GM04503 (cell line): Measurements from ENCODE around the gene PJVK.
"Not testable (repeated sequence)": the region's sequence is repeated elsewhere in the genome, so short reads cannot be mapped to it uniquely, and the experiment has no call there.

ENCODE experiments used
- DNase-seq: peaks from one replicate; pipeline ENCODE4 v3.0.0-alpha.2; 2012; ENCODE audit warnings: low read depth

PJVK gene

DNA sequence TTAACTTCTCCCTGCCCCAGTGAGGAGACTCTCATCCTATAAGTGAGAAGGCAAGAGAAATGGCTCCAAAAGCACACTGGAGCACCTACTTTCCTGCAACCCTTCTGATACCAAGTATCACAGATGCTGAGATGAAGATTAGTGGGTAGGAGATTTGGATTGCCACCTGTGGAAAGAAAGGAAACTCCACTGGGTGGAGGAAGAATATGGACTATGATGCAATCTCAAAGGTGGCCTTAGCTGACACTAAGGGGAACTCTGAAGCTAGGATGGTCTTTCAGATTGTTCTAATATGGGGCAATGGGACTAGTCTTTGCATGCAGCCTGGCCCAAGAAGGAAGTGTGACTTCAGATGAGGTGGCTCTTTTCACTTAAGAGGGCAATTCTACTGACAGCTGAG is 21.8 kb upstream of the PJVK start:
- DNase-seq = no peak

DNA sequence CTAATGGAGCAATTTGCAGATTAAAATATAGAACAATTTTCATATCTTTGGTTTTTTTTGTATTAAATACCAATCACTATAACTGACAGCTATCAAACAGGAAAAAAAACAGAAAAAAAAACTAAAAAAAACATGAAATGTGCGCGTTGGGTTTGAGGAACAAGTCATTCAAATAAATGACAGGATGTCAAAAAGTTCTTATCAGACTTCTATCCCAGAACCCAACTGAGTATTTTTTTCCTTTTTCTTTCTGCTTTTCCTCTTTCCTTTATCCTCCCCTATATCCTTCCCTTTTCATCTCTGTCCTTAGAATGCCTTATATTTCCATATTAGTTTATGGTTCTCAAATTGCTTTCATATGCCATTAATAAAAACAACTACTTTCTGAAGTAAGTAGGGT is 14.5 kb upstream of the PJVK start:
- DNase-seq = no peak

DNA sequence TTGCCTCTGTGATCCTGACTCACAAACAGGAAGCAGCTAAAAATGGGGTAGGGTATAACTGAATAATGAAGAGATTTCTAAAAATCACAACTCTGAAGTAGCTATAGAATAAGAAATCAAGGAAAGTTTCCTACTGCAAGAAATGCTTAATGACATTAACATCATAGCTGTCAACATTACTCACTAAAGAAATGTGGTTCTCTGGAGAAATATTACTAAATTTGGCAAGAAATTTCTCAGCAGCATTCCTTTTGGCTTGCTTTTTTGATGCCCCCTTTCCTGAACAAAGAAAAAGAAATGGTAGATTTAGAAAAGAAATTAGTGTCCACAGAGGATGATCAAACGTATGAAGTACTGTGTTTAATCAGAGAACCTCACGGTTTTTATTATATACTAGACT is 9.8 kb upstream of the PJVK start:
- no peak for DNase-seq

DNA sequence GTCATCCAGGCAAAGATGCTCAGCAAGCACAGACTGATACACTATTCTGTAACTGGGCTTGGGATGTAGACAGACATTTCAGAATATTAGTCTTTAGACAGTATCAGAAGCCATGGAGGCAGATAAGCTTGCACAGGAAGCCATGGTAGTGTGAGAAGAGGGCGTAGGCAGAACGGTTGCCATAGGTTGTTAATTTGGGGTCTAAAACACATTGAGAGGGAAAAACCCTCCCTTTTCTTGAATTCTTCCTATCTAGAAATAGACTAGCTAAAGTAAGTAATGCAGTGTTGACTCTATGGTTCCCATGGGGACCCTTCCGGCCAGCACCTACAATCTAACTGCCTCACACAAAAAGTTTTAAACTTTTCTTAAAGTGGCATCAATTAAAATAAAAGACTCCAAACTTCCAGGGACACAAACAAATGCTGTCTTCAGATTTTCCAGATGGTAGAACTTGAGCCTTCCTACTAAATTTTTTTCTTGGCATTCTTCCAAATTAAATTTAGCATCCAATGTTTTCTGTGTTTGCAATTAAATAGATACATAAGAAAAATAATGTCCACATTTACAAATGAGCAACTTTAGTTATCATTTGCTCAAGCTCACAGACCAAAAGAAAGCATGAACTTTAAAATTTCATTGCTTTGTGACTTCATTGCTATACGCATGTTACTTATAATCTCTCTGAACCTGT is 2.1 kb upstream of the PJVK start:
- DNase-seq = no peak

DNA sequence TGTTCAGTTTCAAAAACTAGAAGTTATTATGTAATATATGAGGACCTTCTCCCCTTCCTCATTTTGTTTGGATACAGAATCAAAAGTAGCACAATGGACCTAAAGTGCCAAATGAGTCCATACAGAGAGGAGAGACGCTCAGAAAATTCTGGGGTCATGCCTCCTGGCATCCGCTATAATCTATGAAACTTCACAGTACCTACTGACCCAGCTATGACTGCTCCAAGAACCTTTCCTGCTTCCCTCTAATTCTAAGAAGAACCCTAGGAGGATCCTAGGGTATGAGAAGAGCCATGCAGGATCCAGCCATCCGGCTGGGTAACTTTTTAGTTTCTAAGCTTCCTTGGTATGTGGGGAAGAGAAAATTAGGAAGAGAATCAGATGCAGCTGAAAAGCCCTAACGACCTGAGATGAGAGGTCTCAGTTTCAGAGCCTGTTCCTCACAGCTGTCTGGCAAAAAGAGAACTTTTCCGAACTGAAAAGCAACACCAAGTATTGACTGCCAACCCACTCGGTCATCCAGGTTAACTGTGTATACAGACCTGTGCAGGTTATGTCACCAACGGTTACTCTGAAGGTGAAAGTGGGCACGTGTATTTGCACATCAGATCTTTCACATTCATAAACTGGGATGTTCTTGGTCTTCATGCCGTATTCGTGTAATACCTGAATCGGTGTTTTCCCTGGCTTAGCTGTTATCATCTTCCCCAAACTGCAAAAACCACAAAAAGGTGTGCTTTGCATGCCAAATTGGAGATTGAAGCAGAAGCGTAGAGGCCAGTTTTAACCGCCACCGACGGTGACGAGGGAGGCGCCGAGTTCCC is 1.3 kb upstream of the PJVK start:
- DNase-seq = no peak

DNA sequence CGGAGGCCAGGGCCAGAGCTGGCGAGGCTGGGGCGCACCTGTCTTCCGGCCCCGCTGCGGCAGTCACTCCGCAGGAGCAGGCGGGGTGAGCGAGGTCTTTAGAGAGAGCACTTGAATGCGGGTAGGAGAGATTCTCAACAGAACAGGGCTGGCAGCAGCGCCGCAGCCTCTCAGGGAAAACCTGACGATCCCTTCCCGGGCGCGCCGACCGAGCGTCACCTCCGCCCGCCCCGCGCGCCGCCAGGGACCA is 729 bp upstream of the PJVK start:
- no peak for DNase-seq

DNA sequence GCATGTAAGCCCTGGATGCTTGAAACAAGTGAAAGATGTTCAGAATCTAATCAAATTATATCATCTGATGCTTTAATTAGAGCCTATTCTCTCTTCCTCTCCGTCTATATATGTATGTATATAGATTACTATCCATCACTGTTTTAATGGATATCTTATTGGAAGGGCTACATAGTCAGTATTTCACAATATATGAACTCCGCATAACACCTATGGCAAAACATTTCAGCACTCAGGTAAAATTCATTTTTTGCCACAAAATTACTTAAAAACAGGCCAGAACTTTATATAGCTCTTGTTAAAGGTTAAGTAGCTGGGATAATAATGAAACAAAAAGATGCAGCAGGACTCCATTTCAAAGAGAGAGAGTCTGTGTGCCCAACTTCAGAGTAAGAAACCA is 1.2 kb downstream of the PJVK start:
- DNase-seq = no peak

DNA sequence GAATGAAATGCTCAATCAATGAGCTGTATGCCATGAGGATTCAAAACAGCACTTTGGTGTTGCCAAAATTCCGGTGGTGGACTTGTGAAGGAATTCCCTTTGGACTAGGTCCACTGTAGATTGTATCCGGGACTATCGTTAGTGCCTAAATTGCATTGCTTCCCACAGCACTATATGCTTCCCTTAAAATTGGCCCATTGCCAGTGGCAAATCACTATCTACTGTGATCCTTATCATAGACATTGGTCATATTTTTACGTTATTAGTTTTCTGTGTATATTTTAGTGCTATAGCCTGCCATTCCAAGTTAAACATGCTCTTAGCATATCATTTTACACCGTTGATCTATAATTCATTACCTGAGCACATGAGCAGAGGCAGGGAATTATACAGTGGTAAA is 1.7 kb downstream of the PJVK start:
- DNase-seq = no peak

DNA sequence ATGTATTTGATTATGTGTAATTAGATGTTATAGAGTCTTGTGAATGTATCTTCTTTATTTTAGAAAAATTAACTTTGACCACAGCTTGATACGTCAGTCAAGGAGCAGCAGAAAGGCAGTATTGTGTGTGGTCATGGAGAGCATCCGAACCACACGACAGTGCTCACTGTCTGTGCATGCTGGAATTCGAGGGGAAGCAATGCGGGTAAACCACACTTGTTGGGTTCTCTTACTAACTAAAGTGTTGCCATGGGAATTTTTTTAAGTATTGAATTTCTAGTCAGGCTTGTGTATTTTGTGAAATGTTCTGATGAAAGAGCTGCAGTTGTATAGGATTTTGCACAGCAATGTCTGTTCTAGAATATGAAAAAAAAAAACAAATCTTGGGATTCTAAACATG is 4.8 kb downstream of the PJVK start:
- DNase-seq = no peak

DNA sequence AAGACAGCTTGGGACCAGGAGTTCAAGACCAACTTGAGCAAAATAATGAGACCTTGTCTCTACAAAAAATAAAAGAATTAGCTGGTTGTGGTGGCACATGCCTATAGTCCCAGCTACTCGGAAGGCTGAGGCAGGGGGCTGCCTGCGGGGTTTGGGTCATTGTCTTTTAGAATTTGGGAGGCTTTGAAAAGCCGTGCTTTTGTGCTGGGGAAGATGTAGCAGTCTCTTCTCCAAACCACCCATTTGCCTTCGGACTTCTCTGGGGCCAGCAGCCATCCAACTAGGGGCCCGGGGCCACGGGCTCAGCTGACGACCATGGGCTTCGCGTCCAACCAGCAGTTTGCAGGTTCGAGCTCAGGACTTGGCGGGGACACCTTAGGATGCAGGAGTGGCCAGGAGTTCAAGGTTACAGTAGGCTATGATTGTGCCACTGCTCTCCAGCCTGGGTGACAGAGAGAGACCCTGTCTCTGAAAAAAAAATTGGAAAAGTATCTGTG is 6.3 kb downstream of the PJVK start:
- DNase-seq = no peak

DNA sequence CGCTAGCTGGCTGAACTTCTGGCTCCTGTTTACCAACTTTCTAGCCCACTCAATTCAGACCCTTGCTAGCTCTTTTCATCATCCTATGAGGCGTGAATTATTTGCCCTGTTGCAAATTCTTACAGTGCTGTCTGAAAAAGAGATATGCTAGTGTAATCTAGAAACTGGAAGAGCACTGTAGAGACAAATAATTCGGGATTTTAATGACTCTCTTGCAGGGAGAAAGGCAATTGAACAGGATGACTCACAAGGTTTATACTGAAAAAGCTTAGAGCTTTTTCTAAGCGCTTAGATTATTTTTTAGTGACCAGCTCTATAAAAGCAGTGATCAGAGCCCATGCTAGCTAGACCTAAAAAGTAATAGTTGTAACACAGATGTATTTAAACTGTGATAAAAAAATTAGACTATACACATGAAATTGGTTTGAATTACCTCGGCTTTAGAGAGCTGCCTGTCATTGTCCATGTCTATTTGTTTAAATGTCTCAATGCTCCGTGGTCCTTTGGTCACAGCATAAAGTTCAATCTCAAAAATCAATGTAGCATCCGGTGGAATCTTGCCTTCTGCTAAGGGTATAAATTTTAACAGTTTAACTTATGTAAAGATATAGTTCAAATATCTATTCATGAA is 18.2 kb downstream of the PJVK start:
- no peak for DNase-seq

DNA sequence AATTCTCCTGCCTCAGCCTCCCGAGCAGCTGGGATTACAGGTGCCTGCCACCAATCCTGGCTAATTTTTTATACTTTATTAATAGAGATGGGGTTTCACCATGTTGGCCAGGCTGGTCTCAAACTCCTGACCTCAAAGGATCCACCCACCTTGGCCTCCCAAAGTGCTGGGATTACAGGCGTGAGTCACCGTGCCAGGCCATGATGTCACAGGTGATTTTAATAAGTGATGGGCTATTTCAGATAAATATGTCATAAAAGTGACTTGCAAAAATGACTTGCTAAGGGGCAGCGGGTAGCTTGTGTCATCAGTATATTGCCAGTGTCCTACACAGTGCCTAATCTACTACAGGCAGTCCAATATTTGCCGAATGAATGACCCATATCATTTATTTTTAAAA is 20.1 kb downstream of the PJVK start:
- DNase-seq = not testable (repeated sequence)

DNA sequence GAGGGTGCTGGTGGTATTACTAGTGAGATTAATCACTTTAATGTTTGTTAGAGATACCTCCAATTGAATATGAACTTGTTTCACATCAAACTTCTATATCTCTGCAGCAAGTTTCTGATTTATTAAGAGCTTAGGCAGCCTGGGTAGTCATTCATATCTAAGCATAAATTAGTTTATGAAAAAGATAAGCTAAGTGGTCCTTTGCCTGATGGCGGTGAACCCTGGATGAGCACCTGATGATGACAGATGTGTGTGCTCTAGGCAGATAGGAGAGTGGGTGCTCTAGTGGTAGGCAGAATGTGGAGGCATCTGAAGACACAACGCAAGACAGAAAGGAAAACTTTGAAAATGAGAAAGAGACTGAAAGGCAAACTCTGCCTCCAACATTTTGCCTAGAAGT is 22.2 kb downstream of the PJVK start:
- no peak for DNase-seq

DNA sequence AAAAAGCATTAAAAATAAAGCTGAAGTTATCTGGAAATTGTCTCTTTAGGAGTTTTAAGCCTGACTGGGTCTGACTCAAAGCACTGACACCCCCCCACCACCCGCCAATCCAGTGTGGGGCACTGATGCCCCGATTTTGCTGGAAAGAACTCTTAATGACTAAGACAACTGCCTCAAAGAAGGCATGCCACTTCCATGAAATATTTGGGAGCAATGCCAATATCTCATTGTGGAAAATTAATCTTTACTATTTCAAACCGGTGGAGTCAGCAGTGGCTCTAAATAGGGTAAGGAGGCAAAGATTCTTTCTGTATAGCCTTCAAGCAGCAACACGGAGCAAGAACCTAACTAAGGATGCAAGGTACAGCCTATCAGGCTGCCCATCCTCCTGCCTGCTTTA is 22.8 kb downstream of the PJVK start:
- no peak for DNase-seq

DNA sequence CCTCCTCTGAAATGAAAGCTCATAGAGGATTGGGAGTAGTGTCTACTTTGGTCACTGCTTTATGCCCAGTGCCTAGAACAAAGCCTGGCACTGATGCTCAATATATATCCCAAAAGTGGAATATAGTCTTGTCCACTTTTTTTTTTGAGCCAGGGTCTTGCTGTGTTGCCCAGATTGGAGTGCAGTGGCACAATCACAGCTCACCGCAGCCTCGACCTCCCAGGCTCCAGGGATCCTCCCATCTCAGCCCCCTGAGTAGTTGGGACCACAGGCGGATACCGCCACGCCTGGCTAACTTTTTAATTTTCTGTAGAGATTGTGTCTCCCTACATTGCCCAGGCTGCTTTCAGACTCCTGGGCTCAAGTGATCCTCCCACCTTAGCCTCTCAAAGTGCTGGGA is 23.4 kb downstream of the PJVK start:
- no peak for DNase-seq

DNA sequence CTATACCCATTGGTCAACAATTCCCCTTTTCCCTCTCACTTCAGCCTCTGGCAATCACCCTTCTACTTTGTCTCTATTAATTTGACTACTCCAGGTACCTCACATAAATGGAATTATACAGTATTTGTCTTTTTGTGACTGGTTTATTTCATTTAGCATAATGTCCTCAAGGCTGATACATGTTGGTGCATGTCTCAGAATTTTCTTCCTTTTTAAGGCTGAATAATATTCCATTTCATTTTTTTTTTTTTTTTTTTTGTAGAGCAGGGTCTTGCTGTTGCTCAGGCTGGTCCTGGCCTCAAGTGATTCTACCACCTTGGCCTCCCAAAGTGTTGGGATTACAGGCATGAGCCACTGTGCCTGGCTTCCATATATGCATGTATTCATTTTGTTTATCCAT is 25.3 kb downstream of the PJVK start:
- DNase-seq = no peak

DNA sequence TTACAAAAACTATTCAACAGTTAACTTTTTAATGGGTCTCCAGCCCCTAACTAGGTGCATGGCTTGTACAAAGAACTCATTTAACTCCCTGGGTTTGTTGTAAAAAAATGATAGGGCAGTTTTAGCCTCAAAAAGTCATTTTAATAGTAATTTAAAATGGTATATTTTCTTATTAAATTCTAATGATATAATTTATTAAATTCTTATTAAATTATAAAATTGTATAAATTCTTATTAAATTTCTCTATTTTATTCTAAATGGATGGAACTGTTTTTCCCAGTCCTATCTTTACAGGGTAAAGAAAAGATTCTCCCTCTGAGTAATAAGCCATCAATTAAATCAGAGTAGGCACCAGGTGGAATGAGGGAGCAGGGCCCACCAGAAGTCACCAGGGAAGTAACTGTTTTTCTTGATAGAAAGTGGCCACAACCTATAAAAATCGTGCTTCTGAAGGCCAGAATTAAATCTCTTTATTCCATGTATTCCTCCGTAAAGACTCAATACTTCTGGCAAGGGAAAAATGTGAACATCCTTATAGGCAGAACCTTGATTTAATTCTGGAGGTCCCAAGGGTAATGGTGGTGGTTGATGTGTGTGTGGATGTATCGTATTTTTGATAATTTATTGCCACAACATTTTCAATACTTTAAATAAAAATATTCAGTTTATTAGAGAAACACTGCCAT is 26.4 kb downstream of the PJVK start:
- DNase-seq = no peak

DNA sequence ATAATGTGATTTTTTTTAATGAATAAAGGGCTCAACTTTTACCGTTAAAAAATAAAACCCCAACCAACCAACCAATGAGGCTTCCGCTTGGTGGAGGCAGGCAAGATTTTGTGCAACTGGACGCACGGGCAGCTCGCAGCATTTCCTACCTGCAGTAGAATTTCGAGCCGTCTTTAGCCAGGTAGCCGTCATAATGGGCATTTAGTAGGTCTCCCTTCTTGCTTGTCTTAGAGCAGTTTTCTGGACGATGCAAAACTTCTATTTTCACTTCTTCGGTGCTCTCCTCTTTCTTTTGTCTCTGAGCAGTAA is 26.9 kb downstream of the PJVK start:
- DNase-seq = no peak

DNA sequence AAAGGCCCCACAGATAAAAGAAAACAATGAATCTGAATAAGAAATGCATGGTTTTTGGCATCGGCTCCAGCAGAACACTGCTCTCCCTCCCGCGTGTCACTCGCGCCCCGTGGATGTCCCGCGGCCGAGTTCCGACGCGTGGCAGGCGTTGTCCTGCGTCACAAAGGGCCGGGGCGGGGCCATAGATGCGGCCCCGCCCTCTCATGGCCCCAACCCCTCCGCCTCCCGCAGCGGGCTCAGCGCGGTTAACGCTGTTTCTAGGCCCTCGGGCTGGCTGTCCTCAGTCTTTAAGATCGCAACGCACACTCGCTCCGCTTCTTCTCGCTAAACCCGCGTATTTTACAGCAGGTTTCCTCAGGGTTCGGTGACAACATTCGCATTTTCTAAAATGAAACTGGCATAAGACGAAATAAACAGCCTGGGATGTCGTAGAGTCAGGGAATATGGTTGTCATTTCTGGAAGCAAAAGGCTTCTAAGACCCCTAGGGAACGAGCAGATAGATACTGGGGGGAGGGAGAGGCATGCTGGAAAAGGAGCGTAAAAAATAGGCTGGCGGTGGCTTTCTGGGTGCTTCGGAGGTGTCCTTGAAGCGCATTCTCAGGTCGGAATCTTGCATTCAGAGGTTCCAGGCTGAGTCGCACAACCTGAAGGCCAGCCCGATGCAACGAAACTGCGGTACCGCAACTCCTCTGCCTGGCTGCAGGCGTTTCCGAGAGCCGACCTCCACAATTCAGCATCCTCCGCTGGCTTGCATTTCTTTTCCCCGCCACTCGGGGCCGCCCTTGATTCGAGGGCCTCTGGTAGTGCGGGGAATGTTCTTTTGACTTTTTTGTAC is 27.5 kb downstream of the PJVK start, which contains the start of gene FKBP7:
Gene FKBP7 (minus strand): TSS at position 162 of the 836 bp plus-strand sequence. CDS start 101 bp downstream, at position 61.
- no peak for DNase-seq

DNA sequence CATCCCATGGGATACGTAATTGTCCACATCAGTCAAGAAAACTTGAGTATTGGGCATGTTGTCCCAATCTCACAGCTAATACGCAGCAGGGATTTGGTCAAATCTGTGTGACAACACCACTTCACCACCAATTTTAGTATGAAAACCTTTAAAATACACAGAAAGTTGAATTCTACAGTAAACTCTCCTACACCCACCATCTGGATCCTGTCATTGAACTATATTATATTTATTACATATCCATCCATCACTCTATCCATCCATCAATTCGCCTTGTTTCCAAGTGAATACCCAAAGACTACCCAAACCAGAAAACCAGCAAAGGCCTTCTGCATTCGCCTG is 28.1 kb downstream of the PJVK start:
- no peak for DNase-seq

DNA sequence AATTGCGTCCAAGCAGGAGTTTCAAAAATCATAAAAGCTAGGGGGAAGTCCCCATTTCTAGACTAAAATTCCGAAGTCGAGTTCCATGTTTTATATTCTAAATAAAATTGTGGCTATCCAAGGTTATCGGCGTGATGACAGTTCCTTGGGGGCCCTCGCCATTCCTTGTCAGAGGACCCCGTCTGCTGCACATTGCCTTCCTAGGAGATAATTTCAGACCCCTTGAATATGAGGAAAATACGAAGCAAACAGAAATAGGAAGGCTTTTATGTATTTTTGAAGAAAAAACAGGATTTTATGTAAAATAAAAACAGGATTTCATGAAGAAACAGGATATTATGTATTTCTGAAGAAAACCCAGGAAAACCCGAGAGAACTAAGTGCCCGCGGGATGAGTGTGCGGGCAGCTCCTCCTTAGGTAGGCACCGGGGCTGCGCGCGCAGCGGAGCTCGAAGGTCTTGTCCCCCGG is 28.6 kb downstream of the PJVK start:
- DNase-seq = no peak
